ENCODE data around the gene ZNF124. TPM values are rescaled to one million over a fixed set of nuclear protein-coding genes. Genes with fewer than 3 reads are reported as not detected.
A peak's percentile ranks its signal among the peaks of the same experiment; 100 is the strongest.

ZNF124 gene
- total and polyA plus RNA-seq, 4 donors = 2.1 to 55.1 (median 10.9) TPM

GRCh38 chr1:247112479-247112781, 59.4 kb downstream of the ZNF124 start:
- Histone ChIP-seq H3K9me3 (ENCODE audit: control insufficient read depth in 4 of 4, insufficient read depth in 3 of 4, low read length in 3 of 4) (peaks cover 0 to 1% (median 0%) of the 10 kb centered on the region in 4 donors), H3K9ac (ENCODE audit: insufficient read depth in 1 of 2, low read length in 2 of 2) (no peak overlapping the region), H3K27me3 (ENCODE audit: control insufficient read depth in 3 of 3, insufficient read depth in 3 of 3, low read length in 2 of 3) (no peaks in the 10 kb centered on the region), H3K36me3 (ENCODE audit: control insufficient read depth in 4 of 4, insufficient read depth in 4 of 4, low read length in 4 of 4) (no peaks in the 10 kb centered on the region), H3K4me1 (ENCODE audit: control insufficient read depth in 5 of 5, insufficient read depth in 5 of 5, low read length in 5 of 5) (peaks cover 0 to 11% (median 4%) of the 10 kb centered on the region in 5 donors), H3K27ac (ENCODE audit: low read depth in 1 of 2, low read length in 1 of 2) (peak overlapping the region in 1 of 2 donors; percentile 82), H3K4me3 (peak overlapping the region; percentile 81)
- peak; percentile 27 for ATAC-seq (ENCODE audit: insufficient read depth, low FRiP score)
- TF ChIP-seq CTCF (IDR thresholded peaks at IDR 0.05; ENCODE audit: control extremely low read depth, extremely low read depth) = no peak
- WGBS, 2 donors = 54 to 73% methylated on average over 9 of the region's 9 CpGs
- DNase-seq = no peak

- Histone ChIP-seq H3K9ac (ENCODE audit: insufficient read depth in 1 of 2, low read length in 2 of 2) (no peak overlapping the region), H3K4me3 (peak overlapping the region; percentile 81), H3K27ac (ENCODE audit: low read depth in 1 of 2, low read length in 1 of 2) (peak overlapping the region; percentile 76 to 82), H3K36me3 (ENCODE audit: control insufficient read depth in 4 of 4, insufficient read depth in 4 of 4, low read length in 4 of 4) (no peaks in the 10 kb centered on the region), H3K27me3 (ENCODE audit: control insufficient read depth in 3 of 3, insufficient read depth in 3 of 3, low read length in 2 of 3) (no peaks in the 10 kb centered on the region), H3K4me1 (ENCODE audit: control insufficient read depth in 5 of 5, insufficient read depth in 5 of 5, low read length in 5 of 5) (peaks cover 0 to 11% (median 4%) of the 10 kb centered on the region in 5 donors), H3K9me3 (ENCODE audit: control insufficient read depth in 4 of 4, insufficient read depth in 3 of 4, low read length in 3 of 4) (peaks cover 0 to 1% (median 0%) of the 10 kb centered on the region in 4 donors)
- no peak for TF ChIP-seq CTCF (IDR thresholded peaks at IDR 0.05; ENCODE audit: control extremely low read depth, extremely low read depth)
- 4 to 5% methylated on average over 42 to 78 of the region's 78 CpGs for WGBS, 2 donors
- ATAC-seq (ENCODE audit: insufficient read depth, low FRiP score) (peak; percentile 88), DNase-seq (peak; percentile 66 to 80 (median 67))
Observed at GRCh38 chr1:247111700-247112478, 59.9 kb downstream of the ZNF124 start.

GRCh38 chr1:247111259-247111699, 60.5 kb downstream of the ZNF124 start:
- no peak for TF ChIP-seq CTCF (IDR thresholded peaks at IDR 0.05; ENCODE audit: control extremely low read depth, extremely low read depth)

More at GRCh38 chr1:247111259-247111699, 60.5 kb downstream of the ZNF124 start:
- H3K36me3 ChIP-seq (ENCODE audit: control insufficient read depth in 4 of 4, insufficient read depth in 4 of 4, low read length in 4 of 4) = no peaks in the 10 kb centered on the region
- no peaks in the 10 kb centered on the region for H3K27me3 ChIP-seq (ENCODE audit: control insufficient read depth in 3 of 3, insufficient read depth in 3 of 3, low read length in 2 of 3)
- ATAC-seq (ENCODE audit: insufficient read depth, low FRiP score) (peak; percentile 41), DNase-seq (peak; percentile 32 to 44 (median 39))
- H3K9ac ChIP-seq (ENCODE audit: insufficient read depth in 1 of 2, low read length in 2 of 2) = no peak overlapping the region
- peaks cover 0 to 11% (median 4%) of the 10 kb centered on the region in 5 donors for H3K4me1 ChIP-seq (ENCODE audit: control insufficient read depth in 5 of 5, insufficient read depth in 5 of 5, low read length in 5 of 5)
- H3K4me3 ChIP-seq = peak overlapping the region; percentile 81
- 1% methylated on average over 20 to 62 of the region's 62 CpGs for WGBS, 2 donors
- peak overlapping the region; percentile 76 to 82 for H3K27ac ChIP-seq (ENCODE audit: low read depth in 1 of 2, low read length in 1 of 2)
- peaks cover 0 to 3% (median 0%) of the 10 kb centered on the region in 4 donors for H3K9me3 ChIP-seq (ENCODE audit: control insufficient read depth in 4 of 4, insufficient read depth in 3 of 4, low read length in 3 of 4)

All from lung (tissue), 12 donors.